Suppressor macrophage (primary cell): ENCODE measurements around the gene METTL2B.
"Not testable (repeated sequence)": the region's sequence is repeated elsewhere in the genome, so short reads cannot be mapped to it uniquely, and the experiment has no call there.

Source experiments
- DNase-seq, 4 experiments: peaks; one replicate each; pipeline ENCODE4 v3.0.0-alpha.2; 2020 to 2022

Gene METTL2B

DNA sequence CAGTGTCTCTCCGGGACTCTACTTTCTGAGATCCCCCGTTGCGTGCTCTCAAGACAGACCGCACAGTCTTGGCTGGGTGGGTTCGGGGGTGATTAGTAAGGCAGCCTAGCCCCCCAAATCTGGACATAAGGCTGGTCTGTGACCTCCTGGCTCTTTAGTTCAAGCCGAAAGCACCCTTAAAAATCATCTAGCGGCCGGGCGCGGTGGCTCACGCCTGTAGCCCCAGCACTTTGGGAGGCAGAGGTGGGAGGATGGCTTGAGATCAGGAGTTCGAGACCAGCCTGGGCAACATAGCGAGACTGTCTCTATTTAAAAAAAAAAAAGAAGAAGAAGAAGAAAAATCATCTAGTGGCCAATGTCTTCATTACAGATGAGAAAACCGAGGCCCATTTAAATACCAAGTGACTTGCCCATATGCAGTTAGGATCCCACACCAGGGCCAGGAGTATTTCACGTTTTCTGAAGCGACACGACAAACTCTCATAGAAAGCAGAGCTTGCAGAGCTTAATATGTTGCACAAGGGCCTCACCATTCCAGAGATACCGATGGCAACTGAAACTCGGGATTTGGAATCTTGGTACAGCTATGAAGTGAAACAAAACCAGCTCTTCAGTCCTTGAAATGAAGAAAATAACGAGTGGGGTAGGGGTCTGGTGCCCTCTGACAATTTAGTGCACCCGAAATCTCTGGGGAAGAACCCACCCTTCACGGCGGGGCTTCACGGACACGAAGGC is 21.6 kb upstream of the METTL2B start:
- peak in 3 of 4 experiments; percentile 18 to 48 (median 40) for DNase-seq

DNA sequence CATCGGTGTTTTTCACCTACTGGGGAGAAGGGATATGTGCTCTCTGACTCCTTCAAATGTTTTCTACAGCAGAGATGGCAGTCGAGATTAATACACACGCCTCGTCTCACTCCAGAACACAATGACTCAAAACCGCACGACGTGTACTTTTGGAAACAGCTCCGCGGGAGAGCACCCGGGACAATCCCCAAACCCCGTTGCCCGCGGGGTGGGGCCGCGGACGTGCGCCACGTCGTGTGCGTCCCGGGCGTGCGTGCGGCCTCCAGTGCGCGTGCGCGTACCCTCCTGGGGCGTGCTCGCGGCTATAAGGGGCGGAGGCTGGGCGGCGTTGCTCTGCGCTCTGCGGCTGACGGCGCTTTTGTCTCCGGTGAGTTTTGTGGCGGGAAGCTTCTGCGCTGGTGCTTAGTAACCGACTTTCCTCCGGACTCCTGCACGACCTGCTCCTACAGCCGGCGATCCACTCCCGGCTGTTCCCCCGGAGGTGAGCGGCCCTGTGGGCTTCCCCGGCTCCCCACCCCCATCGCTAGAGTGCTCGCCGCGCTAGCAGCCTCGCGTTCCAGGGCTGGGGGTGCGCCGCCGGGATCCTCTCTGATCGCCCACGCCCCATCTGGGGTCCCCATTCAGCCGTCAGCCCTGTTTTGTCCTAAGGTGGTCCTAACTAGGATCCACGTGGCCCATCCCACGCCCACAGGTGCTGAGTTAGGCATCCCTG is 20.8 kb upstream of the METTL2B start, which contains the start of gene HILPDA:
Gene HILPDA (plus strand): TSS at position 336 of the 712 bp plus-strand sequence. CDS start 1,391 bp downstream, outside the sequence.
- DNase-seq, result peak; percentile 97 to 99 (median 98)

DNA sequence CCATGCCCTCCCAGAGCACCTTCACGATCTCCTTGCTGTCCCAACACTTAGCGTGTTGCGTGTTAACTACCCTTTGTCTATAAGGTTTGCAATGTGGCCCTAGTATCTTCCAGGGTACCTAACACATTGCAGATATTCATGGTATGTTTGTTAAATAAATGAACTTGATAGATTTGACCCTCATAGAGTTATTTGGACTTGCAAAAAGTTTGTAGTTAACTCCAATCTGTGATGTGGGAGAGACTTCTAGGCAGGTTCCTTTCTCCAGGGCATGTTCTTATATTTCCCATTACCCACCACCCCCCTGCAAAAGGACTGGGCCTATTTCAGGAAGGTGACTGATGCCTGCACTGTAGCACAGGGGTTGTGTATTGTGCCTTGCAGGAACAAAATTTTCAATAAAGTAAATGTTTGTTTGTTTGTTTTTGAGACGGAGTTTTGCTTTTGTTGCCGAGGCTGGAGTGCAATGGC is 20.3 kb upstream of the METTL2B start:
- no peak for DNase-seq

DNA sequence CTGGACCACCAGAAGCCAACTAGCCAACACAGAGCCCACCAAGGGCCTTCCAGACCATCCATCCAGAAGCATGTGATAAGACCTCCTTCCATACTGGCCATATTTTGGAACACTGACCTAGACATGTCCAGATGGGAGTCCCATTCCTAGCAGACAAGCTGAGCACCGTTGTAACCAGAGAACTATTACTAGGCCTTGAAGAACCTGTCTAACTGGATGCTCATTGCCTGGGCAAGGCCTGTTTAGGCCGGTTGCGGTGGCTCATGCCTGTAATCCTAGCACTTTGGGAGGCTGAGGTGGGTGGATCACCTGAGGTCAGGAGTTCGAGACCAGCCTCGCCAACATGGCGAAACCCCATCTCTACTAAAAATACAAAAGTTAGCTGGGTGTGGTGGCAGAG is 19.2 kb upstream of the METTL2B start:
- not testable (repeated sequence) for DNase-seq

DNA sequence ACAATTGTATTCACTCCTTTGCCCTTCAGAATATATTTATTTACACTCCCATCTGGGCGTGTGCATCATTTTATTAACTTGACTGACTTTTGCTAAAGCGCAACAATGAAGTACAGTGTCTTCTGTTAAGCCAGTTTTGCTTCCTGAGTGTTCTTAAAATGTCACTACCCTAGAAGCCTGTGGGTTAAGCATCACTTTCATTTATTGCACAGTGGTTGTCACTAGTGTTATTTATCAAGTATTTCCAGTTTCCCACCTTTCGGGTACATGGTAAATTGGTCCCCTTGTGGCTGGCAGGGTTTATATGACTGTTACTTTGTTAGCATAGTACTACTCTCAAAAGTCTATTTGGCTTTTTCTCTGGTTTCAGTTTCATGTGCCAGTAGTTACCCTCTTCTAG is 17.6 kb upstream of the METTL2B start:
- DNase-seq, result no peak

DNA sequence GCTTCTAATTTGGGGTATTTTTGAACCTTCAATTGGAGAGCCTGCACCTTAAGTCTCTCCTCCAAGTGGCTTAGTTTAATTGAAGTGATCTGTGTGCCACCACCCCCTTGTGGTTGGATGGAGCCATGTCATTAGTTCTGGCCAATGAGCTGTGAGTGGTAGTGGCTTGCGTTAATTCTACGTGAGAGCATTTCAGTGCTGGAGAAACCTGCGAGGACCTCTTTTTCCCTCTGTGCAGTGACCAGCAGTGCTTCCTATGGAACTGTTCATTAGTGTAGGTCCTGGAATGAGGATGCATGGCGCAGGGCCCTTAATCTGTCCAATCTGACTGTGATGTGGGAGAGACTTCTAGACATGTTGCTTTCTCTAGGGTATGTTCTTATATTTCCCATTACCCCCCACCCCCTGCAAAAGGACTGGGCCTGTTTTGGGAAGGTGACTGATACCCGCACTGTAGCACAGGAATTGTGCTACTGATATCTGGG is 17.1 kb upstream of the METTL2B start:
- DNase-seq, result peak; percentile 71 to 83 (median 80)

DNA sequence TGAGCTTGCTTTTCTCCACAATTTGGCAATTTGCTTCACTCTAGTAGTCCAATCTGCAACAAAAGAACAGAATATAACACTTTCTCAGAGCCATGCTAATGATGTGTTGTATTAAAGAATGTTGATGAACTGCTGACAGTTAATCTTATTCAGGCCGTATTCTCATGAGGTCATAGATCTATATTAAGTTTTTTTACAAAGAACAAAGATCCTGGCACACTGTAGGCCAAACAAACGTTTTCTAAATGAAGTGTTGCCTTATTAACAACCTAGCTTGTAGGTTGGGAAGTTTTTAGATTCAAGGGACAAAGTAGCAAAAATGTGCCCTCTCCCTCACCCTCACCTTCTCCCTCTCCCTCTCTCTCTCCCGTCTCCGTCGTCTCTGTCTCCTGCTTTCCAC is 14.1 kb upstream of the METTL2B start:
- no peak for DNase-seq

DNA sequence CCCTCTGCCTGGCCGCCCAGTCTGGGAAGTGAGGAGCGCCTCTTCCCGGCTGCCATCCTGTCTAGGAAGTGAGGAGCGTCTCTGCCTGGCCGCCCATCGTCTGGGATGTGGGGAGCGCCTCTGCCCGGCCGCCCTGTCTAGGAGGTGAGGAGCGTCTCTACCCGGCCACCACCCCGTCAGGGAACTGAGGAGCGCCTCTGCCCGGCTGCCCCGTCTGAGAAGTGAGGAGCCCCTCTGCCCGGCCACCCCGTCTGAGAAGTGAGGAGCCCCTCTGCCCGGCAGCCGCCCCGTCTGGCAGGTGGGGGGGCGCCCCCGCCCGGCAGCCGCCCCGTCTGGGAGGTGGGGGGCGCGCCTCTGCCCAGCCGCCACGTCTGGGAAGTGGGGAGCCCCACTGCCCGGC is 13.2 kb upstream of the METTL2B start:
- not testable (repeated sequence) for DNase-seq

DNA sequence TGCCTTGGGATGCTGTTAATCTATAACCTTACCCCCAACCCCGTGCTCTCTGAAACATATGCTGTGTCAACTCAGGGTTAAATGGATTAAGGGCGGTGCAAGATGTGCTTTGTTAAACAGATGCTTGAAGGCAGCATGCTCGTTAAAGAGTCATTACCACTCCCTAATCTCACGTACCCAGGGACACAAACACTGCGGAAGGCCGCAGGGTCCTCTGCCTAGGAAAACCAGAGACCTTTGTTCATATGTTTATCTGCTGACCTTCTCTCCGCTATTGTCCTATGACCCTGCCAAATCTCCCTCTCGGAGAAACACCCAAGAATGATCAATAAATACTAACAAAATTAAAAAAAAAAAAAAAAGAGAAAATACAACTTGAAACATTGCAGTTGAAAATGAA is 12.6 kb upstream of the METTL2B start:
- DNase-seq, result not testable (repeated sequence)

DNA sequence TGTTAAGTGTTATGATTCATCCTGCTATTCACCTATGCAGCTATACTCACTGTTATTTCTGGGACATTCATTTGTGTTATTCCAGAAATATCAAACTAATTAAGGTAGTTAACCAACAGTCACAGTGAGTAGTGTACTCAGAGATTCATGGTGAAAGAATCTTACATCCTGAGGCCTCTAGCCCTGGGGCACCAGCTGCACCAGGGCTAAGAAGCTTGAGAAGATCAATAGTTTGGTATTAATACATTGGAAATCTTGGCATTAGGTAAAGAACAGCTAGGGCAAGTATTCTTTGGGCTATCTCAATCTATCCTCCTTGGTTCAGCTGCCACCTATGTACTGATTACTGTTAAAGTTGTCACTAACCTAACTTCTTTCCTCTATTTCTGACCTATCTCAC is 9.7 kb upstream of the METTL2B start:
- not testable (repeated sequence) for DNase-seq

DNA sequence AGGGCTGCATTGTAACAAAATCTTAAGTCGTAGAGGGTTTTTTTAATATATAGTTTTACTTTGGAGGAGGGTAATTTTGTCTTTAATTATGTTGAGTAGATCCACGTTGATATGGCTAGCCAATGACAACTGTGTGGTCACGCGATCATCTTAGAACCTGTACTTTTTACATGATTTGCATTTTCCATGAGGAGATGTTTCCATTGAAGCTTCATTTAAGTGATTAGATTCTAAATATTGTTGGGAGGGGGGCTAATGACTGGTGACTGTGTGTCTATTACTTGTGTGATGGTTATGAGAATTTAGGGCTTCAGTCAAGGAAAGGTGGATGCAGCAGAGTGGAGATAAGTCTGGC is 765 bp downstream of the METTL2B start:
- DNase-seq, result not testable (repeated sequence)

DNA sequence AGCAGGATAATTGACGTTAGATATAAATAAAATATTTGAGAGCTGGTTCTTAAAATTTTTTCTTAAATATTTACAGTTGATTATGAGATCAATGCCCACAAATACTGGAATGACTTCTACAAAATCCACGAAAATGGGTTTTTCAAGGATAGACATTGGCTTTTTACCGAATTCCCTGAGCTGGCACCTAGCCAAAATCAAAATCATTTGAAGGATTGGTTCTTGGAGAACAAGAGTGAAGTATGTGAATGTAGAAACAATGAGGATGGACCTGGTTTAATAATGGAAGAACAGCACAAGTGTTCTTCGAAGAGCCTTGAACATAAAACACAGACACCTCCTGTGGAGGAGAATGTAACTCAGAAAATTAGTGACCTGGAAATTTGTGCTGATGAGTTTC is 2.5 kb downstream of the METTL2B start:
- not testable (repeated sequence) for DNase-seq

DNA sequence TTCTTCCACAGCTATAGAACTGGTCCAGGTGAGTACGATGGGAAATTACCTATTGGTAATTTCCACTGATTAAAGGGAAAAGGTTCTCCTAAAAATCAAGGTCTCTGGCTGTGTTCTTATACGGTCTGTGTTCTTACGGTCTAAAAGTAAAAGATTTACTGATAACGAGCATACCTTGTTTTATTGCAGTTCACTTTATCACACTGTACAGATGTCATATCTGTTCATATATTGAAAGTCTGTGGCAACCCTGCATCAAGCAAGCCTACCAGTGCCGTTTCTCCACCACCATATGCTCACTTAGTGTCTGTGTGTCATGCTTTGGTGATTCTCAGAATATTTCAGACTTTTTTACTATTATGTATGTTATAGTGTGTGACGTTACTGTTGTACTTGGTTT is 11.6 kb downstream of the METTL2B start:
- not testable (repeated sequence) for DNase-seq

DNA sequence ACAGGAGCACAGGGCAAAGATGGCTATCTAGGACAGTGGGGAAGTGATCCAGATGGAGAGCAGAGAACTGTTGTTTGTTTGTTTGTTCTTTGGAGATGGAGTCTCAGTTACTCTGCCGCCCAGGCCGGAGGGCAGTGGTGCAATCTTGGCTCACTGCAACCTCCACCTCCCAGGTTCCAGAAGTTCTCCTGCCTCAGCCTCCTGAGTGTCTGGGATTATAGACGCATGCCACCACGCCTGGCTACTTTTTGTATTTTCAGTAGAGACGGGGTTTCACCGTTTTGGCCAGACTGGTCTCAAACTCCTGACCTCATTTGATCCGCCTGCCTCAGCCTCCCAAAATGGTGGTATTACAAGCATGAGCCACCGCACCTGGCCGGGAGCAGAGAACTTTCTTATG is 20.9 kb downstream of the METTL2B start:
- no peak for DNase-seq

DNA sequence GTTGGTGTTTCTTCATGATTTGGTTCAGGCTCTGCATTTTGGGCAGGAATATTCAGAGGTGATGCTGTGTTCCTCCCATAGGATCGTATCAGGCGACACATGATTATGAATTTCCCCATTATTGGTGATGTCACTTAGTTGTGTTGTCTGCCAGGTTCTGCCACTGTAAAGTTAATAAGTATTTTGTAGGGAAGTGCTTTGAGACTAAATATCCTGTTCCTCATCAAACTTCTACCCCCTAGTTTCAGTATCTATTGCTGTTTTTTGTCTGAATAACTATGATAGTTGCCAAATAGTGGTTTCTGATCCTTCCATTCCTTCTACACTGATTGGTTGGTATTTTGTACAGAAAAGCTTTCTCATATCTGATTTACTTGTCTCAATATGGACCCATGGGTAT is 28.9 kb downstream of the METTL2B start:
- peak in 1 of 4 experiments; percentile 9 for DNase-seq

DNA sequence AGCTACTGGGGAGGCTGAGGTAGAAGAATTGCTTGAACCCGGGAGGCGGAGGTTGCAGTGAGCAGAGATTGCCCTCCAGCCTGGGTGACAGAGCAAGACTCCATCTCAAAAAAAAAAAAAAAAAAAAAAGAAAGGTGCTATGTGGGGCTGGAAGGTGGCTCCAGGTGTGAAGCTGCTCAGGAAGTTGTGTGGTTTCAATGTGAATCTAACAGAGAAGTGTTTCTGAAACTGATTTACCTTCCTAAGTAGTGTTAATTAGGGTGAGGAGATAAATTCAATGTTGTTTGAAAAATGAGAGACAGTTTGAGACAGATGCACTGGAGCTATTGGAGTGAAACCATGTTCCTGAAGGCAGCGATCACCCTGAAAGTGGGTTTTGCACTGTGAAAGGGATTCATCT is 30.3 kb downstream of the METTL2B start:
- DNase-seq, result not testable (repeated sequence)

DNA sequence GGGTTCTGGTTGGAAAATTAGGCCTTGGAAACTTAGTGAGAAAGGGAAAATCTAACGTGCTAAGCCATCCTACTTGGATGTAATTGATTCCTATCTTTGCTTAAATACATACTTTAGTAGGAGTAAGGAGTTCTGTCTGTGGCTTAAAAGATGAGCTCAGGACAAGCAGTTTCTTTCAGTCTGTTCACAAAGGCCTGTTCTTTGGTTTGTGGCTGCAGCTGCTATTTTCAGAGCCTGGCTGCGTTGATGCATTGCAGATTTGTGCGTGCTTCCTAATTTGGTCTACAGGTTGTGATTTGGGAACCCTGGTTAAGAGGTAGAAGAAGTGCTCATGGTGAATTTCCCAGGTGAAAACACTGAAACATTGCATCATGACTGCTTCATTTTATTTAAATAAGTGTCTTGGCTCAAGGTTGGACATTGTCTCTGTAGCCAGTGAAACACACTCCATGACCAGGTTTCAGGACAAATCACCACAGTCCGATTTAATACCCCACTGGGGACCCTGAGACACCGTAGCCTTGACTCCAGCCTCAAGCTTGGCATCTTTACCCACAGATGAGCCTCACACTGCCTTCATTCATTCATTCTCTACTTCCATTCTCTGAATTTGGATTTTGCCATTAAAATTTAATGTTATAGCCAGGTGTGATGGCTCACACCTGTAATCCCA is 30.9 kb downstream of the METTL2B start:
- DNase-seq, result not testable (repeated sequence)

DNA sequence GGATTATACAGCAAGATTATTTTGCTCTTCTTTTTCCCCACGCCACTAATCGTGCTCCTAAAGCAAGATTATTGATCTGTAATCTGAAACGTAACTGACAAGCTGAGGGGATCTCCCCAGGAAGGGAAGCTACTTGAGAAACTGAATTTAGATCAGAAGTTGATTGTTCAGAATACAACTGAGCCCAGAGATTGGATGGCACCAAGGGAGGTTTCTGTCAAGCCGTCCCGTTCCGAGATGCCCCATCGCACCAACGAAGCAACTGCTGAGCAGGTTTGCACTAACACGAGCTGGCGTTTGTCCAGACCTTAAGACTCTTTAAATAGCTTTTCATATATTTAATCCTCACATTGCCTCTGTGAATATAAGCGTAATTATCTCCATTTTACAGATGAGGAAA is 35.1 kb downstream of the METTL2B start:
- not testable (repeated sequence) for DNase-seq

DNA sequence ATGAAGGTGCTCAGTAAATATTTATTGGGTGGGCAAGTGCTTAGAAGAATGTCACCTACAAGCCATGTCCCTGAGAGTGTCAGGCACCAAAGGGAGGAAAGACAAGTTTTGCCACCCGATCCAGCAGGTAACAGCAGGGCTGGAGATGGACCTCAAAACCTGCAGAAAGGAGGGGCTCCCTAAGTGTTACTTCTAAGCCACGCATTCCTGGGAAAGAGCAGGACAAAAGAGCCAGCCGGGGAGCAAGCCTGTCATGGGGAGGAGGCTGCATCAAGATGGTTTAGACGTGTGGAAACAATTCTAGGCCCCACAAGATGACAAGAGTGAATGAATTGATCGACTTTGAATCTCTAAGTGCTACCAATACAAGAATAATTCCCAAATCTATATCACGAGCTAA is 38.7 kb downstream of the METTL2B start:
- DNase-seq, result not testable (repeated sequence)

DNA sequence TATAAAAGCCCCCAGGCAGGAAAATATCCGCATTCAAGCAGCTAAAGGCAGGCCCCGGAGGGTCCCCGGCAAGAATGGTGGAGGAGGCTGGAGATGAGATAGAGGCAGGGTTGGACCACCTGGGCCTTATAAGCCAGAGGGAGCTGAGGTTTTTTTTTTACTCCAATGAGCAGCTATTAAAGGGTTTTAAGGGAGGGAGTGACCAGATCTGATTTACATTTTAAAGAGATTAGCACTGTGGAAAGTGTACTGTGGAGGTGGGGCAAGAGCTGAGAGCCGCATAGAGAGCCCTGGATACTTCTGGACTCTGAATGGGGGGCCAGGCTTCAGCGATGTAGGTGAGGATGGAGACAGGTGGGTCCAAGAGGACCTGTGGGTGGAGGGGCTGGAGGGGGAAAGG is 40.5 kb downstream of the METTL2B start:
- not testable (repeated sequence) for DNase-seq

DNA sequence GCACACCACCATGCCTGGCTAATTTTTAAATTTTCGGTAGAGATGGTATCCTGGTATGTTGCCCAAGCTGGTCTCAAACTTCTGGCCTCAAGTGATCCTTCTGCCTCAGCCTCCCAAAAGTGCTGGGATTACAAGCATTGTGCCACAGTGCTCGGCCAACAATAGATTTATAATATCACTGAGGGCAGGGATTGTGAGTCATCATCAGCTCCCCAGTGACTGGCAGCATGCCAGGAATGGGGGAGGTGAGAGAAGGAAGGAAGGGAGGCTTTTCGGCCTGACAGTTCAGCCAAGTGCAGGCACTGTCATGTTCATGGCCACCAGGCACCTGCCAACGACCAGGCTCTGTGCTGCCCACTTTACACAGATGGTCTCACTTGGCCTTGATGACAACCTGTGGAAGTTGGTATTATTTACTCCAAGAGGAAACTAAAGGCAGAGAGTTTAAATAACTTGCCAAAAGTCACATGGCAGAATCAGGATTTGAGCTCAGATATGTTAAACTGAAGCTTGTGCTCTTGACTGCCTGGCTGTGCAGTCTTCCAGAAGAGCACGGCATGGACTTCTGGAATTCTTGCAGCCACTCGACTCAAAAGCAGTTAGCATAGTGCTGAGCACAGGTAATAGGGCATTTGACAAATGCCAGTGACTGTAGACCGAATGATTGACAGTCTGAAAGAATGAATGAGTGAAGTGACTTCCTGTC is 46.8 kb downstream of the METTL2B start:
- DNase-seq, result peak; percentile 93

DNA sequence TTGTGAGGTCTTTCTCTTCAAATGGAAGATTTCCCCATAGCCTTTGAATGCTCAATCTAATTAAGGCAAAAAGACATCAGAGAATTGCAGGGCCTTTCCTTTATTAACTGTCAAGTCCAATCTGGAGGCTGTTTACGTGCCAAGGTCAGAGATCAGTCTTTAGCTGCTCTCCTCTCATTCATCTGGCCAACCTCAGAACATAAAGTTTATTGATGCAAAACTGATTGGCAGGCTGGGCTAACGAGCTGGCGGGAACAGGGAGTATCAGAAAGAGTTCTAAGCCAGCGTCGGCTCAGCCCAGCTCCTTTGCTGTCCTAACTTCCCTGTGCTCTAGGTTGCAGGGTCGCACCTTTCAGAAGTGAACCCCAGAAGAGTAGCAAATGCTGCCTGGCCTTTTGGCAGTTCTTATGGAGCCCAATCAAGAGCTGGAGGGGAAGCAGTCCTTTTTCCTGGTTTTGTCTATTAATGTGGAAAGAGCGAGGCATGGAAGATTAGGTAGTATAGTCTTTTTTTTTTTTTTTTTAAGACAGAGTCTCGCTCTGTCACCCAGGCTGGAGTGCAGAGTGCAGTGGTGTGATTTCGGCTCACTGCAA is 47.5 kb downstream of the METTL2B start:
- DNase-seq, result not testable (repeated sequence)
